ENCODE results near the gene TAS2R16. TPM values are rescaled to one million over a fixed set of nuclear protein-coding genes. Genes with fewer than 3 reads are reported as not detected.
"Not testable (repeated sequence)": the region's sequence is repeated elsewhere in the genome, so short reads cannot be mapped to it uniquely, and the experiment has no call there.

TAS2R16 gene
- total RNA-seq, 1 donor from 2014 or later = not detected

DNA sequence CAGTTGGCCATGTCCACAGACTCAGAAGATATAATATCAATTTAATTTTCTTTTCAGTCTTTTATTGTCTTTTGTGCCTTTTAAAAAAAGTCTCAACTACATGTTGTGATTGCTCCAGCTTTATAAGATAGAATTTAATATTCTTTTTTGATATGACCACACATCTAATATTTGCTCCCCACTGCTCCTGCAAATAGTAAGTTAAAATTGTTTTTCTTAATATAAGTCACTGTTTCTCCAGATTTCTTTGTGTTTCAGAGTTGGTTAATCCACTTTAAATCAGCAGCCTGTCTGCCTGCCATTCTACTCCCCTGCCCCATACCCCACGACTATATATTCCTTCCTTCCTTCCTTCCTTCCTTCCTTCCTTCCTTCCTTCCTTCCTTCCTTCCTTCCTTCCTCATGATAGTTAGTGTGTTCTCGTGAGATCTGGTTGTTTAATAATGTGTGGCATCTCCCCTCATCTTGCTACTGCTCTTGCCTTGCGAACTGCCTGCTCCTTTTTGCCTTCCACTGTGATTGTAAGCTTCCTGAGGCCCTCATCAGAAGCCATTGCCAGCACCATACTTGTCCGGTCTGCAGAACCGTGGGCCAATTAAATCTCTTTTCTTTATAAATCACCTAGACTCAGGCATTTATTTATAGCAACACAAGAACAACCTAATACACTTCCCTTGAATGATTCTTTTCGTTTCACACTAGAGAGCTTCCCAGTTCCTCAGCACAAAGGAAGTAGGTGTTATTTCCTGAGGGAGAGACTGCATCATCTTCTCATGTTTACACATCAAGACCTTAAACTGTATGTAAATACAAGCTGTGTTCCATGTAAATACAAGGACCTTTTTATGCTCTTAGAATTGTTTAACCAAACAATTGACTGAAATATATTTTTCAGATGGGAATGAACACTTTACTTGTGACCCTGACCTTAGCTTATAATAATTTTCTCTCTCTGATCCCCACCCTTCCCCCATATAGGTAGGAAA, 24.5 kb downstream of the TAS2R16 start:
- ATAC-seq = no peak

DNA sequence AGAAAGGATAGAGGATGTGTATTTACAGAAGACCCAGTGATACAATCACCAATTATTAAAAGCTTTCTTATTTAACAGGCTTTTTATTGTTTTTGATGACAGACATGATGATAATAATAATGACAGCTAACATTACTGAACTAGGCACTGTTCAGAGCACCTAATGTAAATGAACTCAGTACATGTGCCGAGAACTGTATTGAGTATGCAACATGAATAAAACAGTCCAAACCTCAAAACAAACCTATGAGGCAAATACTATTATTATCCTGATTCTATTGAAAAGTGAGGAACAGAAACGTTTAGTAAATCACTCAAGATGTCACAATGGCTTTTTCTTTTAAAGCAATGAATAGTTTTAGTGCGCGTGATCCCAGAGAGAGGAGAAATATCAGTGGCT, 27.1 kb downstream of the TAS2R16 start:
- ATAC-seq = no peak

DNA sequence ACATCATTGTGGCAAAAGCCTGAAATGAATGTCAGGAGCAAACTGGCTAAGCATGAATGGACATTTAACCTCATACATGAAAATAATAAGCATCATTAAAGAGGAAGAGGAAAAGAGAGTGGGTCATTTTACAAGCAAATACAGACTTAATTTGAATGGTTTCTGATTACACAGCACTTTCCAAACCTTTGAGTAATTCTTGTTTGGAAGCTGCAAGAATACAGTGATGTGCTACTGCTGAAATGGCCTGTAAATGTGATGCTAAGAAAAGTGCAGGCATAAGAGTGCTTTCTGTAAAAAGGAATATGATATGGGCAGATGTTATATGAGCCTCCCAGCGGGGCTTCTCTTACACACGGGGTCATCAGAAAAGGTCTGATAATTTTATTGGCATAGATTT, 30.2 kb downstream of the TAS2R16 start:
- ATAC-seq = no peak

DNA sequence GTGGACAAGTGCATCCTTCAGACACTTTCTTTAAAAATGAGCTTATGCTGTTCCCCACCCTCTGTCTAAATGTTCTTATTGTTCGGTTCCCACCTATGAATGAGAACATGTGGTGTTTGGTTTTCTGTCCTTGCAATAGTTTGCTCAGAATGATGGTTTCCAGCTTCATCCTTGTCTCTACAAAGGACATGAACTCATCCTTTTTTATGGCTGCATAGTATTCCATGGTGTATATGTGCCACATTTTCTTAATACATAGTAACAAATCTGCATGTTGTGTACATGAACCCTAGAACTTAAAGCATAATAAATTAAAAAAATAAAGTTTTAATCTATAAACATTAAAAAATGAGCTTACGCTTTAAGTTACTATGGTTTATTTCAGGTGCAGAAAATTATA, 41.8 kb downstream of the TAS2R16 start:
- not testable (repeated sequence) for ATAC-seq

DNA sequence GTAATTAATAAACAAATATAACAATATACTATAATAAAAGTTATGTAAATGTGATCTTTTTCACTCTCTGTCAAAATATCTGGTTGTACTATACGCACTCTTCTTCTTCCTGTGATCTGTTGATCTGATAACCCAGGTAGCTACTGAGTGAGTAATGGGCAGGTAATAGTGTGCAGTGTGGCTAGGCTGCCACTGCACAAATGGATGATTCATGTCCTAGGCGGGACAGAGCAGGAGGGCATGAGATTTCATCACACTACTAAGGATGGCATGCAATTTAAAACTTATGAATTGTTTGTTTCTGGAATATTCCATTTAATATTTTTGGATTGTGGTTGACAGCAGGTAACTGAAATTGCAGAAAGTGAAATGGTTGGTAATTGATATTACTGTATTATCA, 44.5 kb downstream of the TAS2R16 start:
- ATAC-seq = no peak

DNA sequence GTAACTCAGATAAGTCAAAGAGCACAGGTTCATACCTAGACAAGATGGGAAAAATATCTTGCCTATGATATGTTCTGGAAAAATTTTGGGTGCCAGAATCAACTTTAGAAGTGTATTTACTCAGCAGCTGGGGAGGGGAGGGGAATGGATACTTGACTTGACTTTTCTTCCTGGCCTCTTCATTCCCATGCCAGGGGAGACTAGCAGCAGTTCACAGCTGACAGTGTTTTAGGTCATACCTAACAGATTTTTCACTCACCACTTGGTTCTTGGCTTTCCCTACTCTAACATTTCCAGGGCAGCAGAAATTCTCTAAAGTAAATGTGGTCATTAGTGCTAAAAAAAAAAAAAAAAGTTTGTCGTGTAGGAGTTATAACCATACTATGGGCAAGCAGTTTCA, 46.3 kb downstream of the TAS2R16 start:
- no peak for ATAC-seq

Other genes starting within 250 kb of the TAS2R16 start
- gene CADPS2, start 109.2 kb downstream of the TAS2R16 start, total RNA-seq = 2.4 TPM
- not detected for gene SLC13A1, start 204.3 kb upstream of the TAS2R16 start, total RNA-seq

Data from esophagus mucosa (tissue), 1 donor.